HG02763 (cell line): ENCODE measurements around the gene PDK3.

Experiments
- ATAC-seq: cut with Tn5 transposase; IDR thresholded peaks from one replicate; pipeline ENCODE4 v1.9.1; 2021; ENCODE audit warnings: mild to moderate bottlenecking, moderate library complexity; ENCODE audit not compliant: unreplicated experiment

Gene PDK3

DNA sequence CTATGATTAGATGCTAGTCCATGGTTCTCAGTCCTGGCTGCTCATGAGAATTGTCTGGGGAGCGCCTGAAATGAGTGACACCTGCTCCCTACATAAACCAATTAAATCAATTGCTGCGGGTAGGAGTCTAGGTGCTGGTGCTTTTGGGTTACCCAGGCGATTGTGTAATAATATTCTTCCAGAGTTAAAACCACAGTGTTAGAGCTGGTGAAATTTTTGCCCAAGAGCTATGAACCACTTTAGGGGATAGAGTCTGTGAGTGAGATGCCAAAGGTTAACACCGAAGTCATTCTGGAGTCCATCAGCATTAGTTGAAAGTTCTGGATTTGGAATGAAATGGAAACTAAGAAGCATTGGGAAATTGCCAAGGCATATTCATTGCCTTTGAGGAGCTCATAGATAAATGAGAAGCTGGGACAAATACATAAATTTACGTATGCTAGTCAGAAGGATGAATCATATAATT, 15.3 kb downstream of the PDK3 start:
- ATAC-seq = peak; percentile 26

DNA sequence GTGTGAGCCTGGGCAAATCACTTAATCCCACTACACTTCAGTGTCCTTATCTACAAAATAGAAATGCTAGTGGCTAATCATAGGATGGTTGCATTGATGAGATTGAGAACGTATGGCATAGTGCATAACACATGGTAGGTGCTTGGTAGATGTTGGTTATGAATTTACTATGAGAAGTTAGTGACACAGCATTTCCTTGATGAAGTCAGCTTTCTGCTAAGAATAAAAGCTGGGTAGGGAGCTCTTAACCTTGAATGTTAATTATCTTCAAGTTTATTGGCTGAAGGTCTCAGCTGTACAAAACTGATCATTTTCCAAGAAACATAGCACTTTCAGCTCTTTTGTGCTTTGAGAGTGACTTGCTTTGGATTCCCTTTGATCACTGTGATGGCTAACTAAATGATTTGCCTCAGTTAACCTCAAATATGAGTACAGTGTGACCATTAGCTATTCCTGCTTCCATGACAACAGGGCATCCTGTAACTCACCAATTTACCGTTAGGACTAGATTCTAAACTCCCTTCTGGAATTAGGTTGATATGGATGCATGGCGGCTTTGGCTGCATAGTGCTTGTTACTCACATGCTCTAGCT, 17.8 kb downstream of the PDK3 start:
- ATAC-seq = no peak

DNA sequence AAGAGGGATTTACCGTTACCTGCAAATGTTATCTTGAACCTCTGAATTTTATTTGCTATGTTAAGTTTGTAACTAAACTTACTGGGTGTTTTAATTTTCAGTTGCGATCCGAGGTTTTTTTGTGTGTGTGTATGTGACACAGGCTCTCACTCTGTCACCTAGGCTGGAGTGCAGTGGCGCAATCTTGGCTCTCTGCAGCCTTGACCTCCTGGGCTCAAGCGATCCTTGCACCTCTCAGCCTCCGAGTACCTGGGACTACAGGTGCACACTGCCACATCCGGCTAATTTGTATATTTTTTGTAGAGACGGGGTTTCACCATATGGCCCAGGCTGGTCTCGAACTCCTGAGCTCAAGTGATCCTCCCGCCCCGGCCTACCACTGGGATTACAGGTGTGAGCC, 18.5 kb downstream of the PDK3 start:
- no peak for ATAC-seq

DNA sequence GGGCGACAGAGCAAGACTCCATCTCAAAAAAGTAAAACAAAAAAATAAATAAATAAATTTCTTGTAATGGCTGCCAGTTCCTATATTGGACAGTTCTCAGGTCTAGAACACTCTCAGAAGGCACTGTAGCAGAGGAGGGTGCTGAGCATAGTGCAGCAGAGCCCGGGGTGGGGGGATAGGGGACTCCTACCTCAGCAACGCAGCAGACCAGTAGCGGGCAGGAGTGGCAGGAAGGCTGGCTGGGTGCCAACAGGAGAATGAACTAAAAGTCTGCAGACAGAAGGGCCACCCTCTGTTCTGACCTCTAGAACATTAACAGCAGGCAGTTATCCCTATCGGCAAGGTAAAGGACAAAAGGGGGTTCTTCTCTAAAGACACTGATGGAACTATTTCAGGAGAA, 20.2 kb downstream of the PDK3 start:
- no peak for ATAC-seq

DNA sequence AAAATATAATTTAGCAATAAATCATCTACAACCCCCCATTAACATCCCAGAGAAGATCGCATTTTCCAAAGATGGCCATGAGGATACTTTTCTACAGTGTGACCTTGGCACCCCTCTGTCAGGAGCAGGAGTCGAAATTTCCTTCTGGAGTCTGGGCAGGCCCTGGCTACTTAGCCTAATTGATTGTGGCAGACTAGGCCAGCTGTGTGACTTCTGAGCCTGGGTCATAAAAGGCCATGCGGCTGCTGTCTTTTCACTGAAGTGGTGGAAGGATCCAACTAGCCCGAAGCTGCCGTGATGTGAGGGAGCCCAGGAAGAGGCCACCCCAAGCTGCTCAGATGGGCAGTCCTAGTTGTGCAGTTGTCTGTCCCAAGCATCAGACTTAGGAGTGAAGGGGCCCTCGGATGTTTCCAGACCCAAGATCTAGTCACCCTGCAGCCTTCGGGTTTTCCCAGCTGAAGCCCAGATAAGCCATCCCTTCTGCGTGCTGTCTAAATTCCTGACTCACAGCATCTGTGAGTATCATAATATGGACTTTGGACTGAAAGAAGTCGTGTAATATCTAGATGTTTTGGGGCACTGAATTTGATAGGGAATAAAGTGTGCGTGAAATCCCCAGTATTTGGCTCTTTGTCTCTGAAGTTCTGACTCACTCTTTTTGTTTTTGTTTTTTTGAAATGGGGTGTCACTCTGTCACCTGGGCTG, 21.0 kb downstream of the PDK3 start:
- no peak for ATAC-seq

DNA sequence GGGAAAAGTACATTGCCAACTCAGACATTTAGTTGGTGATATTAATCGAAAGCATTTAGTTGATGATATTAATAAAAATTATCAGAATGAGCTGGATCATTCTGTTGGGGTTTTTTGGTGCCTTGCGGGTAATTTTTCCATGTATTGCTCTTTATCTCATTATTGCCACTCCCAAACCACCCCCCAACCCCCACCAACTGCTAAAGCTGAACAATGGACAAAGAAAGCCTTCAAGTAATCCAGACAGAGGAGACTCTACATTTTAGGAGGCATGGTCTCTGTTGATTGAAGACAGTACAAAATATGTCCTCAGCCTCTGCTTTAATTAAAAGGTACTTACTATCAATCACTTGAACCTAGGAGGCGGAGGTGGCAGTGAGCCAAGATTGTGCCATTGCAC, 22.5 kb downstream of the PDK3 start:
- ATAC-seq = no peak

DNA sequence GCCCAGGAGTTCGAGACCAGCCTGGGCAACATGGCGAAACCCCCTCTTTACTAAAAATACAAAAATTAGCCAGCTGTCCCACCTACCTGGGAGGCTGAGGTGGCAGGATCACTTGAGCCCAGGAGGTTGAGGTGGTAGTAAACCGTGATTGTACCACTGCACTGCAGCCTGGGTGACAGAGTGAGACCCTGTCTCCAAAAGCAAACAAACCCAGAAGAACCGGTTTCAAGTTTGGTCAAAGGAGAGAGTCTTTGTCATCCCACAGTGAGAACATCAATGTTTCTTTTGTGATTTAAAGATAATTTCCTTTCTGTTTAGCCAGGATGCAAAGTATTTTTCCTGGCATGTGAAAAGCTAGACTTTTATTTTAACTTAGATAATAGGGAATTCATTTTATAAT, 26.7 kb downstream of the PDK3 start:
- no peak for ATAC-seq

DNA sequence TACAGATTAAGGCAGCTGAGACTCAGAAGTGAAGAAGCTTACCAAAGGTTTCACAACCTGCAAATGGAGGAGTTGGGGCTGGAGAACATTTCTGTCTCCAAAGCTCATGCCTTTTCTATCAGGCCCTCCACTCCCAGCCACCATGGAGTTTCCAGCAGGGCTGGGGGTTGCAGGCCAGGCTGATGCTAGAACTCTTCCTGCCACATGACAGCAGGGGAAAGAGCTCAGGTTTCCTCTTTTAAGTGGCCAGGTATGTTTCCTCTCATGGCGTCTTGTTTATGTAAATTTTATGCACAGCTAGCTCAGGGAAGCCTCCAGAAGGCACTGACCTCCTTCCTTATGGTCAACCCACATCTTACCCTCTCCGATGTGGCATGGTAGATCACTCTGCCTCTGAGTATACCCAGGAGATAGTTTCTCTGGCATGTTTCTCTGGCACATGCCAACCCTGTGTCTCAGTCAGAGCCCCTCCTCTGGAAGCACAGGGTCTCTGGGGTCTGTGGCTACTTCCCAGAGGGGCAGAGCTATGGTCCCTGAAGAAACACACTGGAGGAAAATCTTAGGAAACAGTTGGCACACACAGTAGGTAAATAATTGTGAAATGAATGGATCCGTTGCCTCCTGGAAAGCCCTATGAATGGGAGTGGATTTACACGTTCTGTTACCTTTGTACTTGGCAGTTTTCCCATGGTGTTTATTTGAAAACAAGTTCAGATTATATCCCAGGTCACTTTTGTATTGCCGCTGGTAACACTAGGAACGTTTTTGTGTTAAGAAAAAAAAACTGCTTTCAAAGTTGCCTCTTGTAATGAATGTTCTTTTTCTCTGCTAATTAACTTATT, 28.9 kb downstream of the PDK3 start:
- ATAC-seq = no peak

DNA sequence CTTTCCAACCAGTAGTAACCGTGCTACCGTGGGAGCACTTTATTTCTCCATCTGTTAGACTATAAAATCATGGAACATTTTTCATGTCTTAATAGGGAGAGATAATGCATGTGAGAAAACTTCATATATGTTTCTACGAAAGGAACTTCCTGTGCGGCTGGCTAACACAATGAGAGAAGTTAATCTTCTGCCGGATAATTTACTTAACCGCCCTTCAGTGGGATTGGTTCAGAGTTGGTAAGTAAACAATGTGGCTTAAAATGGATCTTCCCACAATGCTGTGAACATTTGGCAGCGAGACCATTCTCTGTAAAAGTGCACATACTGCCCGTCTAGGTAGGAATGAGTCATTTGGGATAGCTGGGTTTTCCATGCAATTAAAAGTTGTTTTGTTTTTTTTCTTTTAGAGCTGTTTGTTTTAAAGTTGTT, 29.6 kb downstream of the PDK3 start:
- no peak for ATAC-seq

DNA sequence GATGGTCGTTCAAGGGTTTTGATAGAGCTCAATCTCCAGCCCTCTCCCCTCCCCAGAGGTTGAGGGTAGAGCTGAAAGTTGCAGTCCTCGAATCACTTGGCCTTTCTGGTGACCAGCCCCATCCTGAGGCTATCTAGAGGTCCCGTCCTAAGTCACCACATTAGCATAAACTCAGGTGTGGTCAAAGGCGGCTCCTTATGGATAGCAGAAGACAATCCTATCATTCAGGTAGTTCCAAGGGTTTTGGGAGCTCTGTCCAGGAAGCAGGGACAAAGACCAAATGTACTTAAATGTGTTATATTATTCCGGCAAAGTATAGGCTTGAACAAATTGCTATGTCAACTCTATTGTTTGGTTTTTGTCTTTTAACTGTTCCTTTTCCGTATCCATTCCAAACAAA, 30.6 kb downstream of the PDK3 start:
- ATAC-seq = no peak

DNA sequence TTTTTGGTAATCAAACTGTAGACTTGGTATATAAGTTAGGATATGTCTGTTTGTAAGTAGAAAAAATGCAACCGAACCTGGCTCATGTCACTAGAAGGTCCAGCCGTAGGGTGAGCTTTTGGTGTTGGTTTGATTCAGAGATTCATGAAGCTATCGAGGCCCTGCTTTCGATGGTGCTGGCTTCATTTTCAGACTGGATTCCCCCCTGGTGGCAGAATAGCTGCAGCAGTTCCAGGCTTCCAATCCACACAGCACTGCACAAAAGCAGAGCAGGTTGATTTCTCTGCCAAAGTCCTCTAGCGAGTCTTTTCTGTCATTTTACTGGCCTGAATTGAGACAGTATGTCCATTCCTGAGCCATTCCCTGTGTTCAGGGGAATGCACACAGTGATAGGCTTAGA, 33.1 kb downstream of the PDK3 start:
- no peak for ATAC-seq

DNA sequence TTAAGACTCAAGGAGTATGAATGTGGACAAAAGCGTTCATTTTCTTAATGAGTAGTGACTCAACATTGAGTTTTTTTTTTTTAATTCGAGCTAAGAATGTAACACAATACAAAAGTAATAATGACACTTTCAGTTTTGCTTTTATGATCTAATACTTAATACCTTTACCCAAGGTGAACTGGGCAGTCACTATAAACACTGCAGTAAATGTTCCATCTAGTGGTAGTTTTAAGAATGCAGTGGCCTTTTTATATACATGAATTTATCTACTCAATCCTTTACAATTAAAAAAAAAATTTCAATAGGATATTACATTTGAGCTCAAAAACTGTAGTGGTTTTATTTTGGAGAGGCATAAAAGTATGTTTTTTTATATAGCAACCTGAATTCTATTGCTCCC, 33.9 kb downstream of the PDK3 start:
- peak; percentile 47 for ATAC-seq

DNA sequence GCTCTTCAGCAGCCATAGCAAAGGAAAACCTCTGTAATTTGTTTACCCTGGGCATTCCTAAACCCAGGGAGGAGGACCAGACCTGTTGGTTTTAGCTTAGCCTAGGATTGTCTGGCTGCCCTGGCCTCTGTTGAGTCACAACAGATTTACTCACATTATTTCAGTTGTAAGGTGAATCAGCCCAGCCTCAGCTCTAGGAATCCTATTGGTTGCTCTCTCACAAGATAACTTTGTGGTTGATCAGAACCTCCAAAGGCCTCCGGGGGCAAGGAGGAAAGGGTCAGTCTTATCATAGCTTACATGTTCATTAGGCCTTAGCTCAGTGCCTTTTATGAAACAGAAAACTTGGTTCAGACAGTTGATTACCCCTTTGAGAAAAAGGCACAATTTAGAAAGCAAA, 41.0 kb downstream of the PDK3 start:
- no peak for ATAC-seq

DNA sequence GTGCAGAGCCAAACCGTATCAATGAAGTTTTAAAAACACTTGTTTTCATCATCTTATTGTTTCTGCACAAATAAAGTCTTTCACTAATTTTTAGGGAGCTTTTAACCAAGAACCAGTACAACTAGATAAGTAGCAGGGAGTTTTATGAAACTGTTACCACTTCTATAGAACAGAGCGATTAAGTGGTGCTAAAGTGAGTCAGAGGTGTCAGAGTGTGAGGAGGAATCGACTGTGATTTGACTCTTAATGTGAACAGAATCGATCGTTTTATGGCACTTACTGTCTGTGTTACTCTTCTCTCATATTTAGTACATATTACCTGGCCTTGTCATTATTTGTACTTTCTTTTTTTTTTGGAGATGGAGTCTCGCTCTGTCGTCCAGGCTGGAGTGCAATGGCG, 43.3 kb downstream of the PDK3 start:
- ATAC-seq = no peak

DNA sequence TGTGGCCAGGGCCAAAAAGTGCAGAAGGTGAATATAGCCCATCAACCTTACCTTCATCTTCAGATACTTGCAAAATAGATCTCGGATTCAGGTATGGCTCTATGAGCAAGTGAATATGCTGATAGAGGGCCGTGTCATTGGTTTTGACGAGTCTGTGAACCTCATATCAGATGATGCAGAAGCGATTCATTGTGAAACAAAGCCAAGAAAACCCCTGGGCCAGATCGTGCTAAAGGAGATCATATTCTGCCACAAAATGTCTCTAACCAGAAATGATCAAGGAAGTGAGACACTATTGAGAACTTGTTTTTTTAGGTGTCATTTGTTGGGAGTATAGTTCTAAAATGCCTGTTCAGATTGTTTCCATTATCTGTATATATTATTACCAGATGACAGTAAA, 48.3 kb downstream of the PDK3 start:
- ATAC-seq = peak; percentile 89

DNA sequence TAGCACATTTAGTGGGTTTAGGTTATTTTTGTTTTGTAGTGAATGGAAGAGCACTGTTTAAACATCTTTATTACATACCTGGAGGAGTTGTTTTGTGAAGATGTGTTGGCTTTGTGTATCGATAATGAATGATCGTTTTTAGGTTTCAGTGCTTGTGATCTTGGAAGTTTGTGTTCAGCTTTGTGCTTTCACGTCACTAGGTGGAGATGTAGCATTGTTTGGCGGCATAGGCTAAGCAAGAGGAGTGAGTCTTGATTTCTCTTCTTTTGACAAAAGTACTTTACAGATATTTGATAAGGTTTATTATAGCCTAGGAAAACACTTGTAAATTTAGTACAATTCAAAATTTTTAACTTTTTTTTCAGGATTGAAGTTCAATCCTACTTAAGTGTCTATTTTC, 50.4 kb downstream of the PDK3 start:
- no peak for ATAC-seq

DNA sequence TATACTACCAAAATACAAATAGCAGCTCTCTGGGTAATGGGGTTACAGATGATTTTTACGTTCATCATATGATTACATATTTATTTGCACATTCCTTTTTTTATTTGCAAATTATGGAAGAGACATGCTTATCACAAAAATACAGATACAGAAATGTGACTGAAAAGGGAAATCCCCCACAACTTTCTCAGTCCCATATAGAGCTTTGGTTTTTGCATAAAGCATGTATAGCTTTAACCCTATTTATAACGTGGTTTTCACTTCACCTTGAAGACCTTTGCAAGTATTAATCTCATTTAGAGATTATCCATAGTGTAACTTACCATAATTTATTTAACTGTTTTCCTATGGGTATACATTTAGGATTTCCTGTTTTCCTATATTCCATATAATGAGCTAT, 55.4 kb downstream of the PDK3 start:
- ATAC-seq = no peak

DNA sequence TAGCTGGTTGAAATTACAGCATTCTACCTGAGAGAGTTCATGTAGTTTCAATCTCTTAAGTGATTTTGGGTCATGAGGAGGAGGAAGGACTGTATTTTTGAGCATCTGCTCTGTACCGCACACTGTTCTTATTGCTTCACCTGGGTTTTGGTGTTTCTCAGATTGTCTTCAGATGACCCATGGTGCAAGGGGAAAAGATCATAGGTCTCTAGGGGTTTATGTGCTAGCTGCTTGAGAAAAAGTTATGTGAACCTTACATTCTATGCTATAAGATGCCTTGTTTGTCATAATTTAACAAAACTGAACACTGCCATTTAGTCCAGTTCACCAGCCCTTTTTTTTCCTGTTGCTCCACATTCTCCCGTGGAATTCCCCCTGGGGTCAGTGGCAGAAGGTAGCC, 60.4 kb downstream of the PDK3 start:
- no peak for ATAC-seq

DNA sequence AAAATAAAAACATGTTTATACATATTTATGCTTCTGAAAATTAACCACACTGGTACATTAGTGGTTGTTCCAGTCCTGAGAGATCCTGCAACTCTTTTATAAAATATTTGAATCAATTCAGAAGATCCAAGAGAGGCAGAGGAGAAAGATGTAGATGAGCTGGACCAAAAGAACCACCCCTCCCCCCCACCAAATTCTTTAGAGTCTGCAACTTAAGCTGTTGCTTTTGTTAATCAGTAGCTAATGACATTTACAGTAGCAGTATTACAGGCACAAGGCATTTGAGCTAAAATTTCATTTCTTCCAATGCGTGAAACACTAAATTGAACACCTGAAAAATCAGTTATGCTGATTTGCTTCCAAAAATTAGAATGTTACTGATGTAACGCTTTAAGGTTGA, 61.5 kb downstream of the PDK3 start:
- no peak for ATAC-seq

DNA sequence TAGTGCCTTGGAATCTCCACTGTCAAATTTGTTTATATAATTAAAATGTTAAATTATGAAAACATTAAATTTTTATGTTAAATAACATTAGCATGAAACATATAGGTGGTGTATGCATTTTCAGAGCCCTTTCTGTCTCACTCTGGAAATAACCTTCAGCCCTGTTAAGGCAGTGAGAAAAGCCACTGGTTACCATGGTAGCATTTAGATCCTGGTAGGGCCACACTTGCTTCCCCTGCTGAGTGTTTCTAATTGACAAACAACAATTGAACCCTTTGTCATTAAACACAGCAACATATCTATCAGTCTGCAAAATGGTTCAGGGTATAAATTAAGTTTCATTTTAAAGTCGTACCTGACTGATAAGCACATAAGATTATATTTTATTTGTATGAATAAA, 63.5 kb downstream of the PDK3 start:
- ATAC-seq = no peak

DNA sequence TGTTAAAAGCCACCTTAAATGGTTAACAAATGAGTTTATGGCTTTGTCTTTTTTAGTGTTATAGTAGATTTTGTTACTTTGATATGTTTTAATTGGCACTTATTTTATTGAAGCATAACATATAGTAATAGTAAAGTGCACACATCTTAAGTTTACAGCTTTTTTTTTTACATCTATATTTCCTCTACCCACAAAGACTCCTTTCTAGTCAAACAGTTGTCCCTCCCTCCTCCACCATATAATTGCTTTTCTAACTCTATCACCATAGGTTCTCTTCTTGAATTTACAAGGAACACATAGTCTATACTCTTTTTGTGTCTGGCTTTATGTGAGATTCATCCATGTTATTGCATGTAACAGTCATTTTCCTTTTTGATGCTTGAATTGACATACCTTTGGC, 71.5 kb downstream of the PDK3 start:
- ATAC-seq = no peak

DNA sequence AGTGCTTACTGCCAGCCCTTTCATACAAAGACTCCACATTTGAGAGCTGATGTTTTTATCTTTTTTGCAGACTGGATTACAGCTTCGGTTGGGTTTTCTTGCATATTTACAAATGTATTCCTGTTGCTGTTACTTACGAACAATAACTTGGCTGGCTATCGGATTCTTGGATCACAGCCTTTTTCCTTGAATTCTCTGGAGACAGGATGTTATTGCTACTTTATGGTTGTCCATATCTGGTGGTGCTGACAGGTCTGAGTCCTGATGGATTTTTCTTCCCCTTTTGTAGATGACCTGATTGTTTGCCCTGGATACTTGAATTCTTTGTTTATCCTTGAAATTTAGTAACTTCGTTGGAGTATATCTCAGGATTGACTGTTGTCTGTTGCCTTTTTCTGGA, 77.7 kb downstream of the PDK3 start:
- ATAC-seq = no peak
